Tibial artery (tissue), 4 donors: ENCODE measurements around the gene LSR.

Source experiments
- DNase-seq, 2 donors: peaks; one replicate each; pipeline ENCODE4 v3.0.0-alpha.2; 2019
- H3K27ac ChIP-seq, 2 donors: fragments of 200-600 bp; sonication (generic) in 1 of 2; 1 replicate in 1 of 2; 2 replicates in 1 of 2; pipeline ENCODE4 v1.5.1; 2018 to 2019; ENCODE audit warnings: mild to moderate bottlenecking in 1 of 2
- H3K27me3 ChIP-seq, 2 donors: fragments of 200-600 bp; sonication (generic) in 1 of 2; one replicate each; pipeline versions ENCODE4 v1.5.1 to v1.6.0; 2016 to 2019
- H3K36me3 ChIP-seq, 3 donors: fragments of 200-600 bp; sonication (generic) in 2 of 3; one replicate each; pipeline ENCODE4 v1.5.1; 2016 to 2019; ENCODE audit warnings: mild to moderate bottlenecking in 2 of 3
- H3K4me1 ChIP-seq, 4 donors: fragments of 200-600 bp; sonication (generic) in 2 of 4; 1 replicate in 3 of 4; 2 replicates in 1 of 4; pipeline ENCODE4 v1.5.1; 2016 to 2019
- H3K4me3 ChIP-seq, 2 donors: fragments of 200-600 bp; sonication (generic) in 1 of 2; 1 replicate in 1 of 2; 2 replicates in 1 of 2; pipeline ENCODE4 v1.5.1; 2018 to 2019; ENCODE audit warnings: mild to moderate bottlenecking in 2 of 2
- H3K9me3 ChIP-seq, 3 donors: fragments of 200-600 bp; sonication (generic) in 1 of 3; one replicate each; pipeline ENCODE4 v1.5.1; 2016 to 2019
- intact Hi-C: fragments of 100-400 bp; cut with DNase I; formaldehyde crosslinking; loops from one replicate; pipeline ENCODE4 v1.15.0; 2023; ENCODE audit warnings: low total_unique reads
- TF ChIP-seq, protein P1 (sequence below), 2 experiments: fragments of 200-600 bp in 1 of 2; fragments of 450-650 bp in 1 of 2; IDR thresholded peaks; one replicate each; pipeline ENCODE4 v1.5.1; 2017 to 2019; ENCODE audit warnings: antibody characterized with exemption in 2 of 2, mild to moderate bottlenecking in 1 of 2, moderate library complexity in 1 of 2

The LSR gene

DNA sequence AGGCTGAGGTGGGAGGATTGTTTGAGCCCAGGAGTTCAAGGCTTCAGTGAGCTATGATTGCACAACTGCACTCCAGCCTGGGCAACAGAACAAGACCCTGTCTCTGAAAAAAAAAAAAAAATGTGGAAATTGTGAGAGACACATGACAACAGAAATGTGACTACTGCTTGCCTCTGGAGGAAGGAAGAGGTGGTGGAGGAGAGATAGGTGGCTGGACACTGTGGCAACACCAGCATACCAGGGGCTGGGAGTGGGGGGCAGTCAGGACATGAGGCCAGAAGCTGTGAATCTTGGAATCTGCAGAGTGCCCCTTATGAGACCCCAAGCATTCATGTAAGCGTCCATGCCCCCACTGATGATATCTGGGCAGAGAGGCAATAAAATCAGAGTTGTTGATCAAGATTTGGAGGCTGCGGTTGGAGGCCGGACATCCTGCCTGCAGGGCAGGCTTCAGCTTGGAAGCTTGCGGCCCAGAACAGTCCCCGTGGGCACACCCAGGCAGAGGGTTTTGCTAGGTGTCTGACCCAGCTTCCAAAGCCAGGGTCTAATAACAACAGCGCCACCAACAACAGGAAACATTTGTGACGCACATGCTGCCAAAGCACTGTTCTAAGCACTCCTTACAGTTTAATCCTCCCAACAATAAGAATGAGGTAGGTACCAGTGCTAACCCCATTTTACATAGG is 37.1 kb upstream of the LSR start:
- Histone ChIP-seq H3K27me3 (peaks cover 0 to 13% of the 10 kb centered on the region in 2 donors), H3K4me1 (peaks cover 0 to 17% (median 7%) of the 10 kb centered on the region in 4 donors), H3K9me3 (no peaks in the 10 kb centered on the region), H3K36me3 (no peaks in the 10 kb centered on the region), H3K27ac (peak overlapping the region; percentile 28 to 35), H3K4me3 (no peak overlapping the region)
- DNase-seq = peak; percentile 41 to 77
- intact Hi-C loops = no loop called here
- TF ChIP-seq, protein P1, sequence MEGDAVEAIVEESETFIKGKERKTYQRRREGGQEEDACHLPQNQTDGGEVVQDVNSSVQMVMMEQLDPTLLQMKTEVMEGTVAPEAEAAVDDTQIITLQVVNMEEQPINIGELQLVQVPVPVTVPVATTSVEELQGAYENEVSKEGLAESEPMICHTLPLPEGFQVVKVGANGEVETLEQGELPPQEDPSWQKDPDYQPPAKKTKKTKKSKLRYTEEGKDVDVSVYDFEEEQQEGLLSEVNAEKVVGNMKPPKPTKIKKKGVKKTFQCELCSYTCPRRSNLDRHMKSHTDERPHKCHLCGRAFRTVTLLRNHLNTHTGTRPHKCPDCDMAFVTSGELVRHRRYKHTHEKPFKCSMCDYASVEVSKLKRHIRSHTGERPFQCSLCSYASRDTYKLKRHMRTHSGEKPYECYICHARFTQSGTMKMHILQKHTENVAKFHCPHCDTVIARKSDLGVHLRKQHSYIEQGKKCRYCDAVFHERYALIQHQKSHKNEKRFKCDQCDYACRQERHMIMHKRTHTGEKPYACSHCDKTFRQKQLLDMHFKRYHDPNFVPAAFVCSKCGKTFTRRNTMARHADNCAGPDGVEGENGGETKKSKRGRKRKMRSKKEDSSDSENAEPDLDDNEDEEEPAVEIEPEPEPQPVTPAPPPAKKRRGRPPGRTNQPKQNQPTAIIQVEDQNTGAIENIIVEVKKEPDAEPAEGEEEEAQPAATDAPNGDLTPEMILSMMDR (IDR thresholded peaks at IDR 0.05) = no peak

GRCh38 chr19:35212241-35212640 is 36.6 kb upstream of the LSR start:
- H3K4me1 ChIP-seq = peaks cover 0 to 17% (median 7%) of the 10 kb centered on the region in 4 donors
- H3K9me3 ChIP-seq = no peaks in the 10 kb centered on the region
- DNase-seq = no peak
- intact Hi-C loops = no loop called here
- no peak overlapping the region for H3K4me3 ChIP-seq
- peaks cover 0 to 13% of the 10 kb centered on the region in 2 donors for H3K27me3 ChIP-seq
- TF ChIP-seq, protein P1 (IDR thresholded peaks at IDR 0.05) = no peak
- H3K36me3 ChIP-seq = no peaks in the 10 kb centered on the region
- peak overlapping the region; percentile 28 to 35 for H3K27ac ChIP-seq

DNA sequence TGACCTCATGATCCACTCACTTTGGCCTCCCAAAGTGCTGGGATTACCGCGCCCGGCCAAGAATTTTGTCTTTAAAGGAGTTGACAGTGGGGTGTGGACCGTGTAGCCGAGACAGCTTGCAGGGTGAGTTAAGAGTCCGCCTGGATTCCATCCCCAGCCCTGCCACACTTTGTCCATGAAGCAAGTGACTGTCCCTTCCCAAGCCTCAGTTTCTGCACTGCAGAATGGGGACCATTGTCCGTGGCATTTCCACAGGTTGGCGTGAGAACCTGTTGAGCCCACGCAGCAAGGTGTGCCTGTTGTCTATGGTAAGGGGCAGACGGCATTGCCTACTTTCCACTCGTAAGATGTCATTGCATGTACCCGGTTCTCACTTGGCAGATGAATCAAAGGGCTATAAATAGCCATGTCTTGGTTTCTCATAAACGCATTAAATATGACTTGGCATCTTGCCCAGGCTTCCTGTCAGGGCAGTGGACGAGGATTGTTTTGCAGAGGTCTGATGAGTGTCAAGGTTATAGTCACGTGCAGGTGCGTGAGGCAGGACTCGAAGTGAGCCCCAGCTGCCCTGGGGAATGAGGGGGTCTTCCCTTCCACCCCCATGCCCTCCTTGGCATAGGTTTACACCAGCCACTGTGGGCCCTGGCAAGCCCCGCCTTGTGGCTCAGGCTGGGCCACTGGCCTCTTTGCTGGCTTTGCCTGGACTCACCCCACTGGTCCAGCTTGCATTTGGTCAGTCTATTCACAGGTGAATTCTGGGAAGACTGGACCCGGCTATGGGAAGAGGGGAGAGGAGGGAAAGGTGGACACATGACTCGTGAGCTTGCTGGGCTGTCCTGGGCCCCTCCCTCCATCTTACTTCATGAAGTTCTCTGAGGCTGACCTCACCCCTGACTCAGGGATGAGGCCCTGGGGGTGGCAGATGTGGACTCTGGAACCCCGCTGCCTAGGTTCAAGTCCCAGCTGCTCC is 34.9 kb upstream of the LSR start:
- TF ChIP-seq, protein P1 (IDR thresholded peaks at IDR 0.05) = no peak
- Histone ChIP-seq H3K4me1 (peaks cover 0 to 17% (median 7%) of the 10 kb centered on the region in 4 donors), H3K9me3 (peaks cover 0 to under 1% (median 0%) of the 10 kb centered on the region in 3 donors), H3K27me3 (peaks cover 0 to 13% of the 10 kb centered on the region in 2 donors), H3K27ac (peak overlapping the region; percentile 36 to 37), H3K4me3 (no peak overlapping the region), H3K36me3 (no peaks in the 10 kb centered on the region)
- DNase-seq = peak; percentile 76 to 82
- intact Hi-C loops = no loop called here

DNA sequence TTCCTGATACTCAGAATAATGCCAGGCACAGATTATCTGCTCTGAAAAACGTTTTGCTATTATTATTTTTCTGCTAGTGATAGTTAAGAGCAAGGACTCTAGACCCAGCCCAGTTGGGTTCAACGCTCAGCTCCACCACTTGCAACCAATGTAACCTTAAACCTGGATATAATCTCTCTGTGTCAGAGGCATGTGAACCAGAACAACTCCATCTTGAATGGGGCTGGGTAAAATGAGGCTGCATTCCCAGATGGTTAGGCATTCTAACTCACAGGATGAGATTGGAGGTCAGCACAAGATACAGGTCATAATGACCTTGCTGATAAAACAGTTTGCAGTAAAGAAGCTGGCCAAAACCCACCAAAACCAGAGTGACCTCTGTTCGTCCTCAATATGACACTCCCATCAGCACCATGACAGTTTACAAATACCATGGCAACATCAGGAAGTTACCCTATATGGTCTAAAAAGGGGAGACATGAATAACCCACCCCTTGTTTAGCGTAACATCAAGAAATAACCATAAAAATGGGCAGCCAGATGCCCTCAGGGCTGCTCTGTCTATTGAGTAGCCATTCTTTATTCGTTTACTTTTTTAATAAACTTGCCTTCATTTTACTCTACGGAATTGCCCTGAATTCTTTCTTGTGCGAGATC is 33.9 kb upstream of the LSR start:
- TF ChIP-seq, protein P1 (IDR thresholded peaks at IDR 0.05) = no peak
- DNase-seq = no peak
- Histone ChIP-seq H3K27me3 (peaks cover 0 to 7% of the 10 kb centered on the region in 2 donors), H3K4me1 (peaks cover 0 to 17% (median 7%) of the 10 kb centered on the region in 4 donors), H3K27ac (no peak overlapping the region), H3K9me3 (peaks cover 0 to 3% (median 0%) of the 10 kb centered on the region in 3 donors), H3K36me3 (no peaks in the 10 kb centered on the region), H3K4me3 (no peak overlapping the region)
- intact Hi-C loops = no loop called here
